Stimulated activated CD8-positive, alpha-beta memory T cell treated with anti-CD3 and anti-CD28 coated beads, Interleukin-15, amount 100 ng/mL, for 4 hours (primary cell): ENCODE data around the gene CCDC17.

Experiments
- DNase-seq, 2 donors: peaks; one replicate each; pipeline ENCODE4 v3.0.0-alpha.2; 2020; ENCODE audit warnings: low read depth in 2 of 2

Gene CCDC17

DNA sequence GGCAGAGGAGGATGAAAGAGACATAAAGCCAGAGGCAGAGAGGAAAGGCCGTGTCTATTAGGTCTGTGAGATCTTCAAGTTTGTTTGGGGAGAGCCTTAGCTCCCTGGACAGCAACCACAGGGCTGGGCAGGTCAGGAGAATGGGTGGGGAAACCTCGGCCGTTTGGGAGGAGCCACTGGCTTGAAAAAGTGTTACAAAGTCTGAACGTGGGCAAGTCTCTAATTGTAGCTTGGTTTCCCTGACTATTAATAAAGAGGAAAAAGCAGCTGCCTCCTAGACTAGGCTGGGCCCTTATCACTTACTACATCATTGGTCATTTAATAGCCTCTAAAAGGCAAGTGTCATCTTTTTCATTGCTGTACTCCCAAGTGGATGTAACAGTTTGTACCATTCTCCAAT, at the start of gene CCDC17:
TSS of gene CCDC17 (minus strand) at position 83 of the 400 bp plus-strand sequence. CDS start 145 bp downstream, outside the sequence.
- DNase-seq = no peak

DNA sequence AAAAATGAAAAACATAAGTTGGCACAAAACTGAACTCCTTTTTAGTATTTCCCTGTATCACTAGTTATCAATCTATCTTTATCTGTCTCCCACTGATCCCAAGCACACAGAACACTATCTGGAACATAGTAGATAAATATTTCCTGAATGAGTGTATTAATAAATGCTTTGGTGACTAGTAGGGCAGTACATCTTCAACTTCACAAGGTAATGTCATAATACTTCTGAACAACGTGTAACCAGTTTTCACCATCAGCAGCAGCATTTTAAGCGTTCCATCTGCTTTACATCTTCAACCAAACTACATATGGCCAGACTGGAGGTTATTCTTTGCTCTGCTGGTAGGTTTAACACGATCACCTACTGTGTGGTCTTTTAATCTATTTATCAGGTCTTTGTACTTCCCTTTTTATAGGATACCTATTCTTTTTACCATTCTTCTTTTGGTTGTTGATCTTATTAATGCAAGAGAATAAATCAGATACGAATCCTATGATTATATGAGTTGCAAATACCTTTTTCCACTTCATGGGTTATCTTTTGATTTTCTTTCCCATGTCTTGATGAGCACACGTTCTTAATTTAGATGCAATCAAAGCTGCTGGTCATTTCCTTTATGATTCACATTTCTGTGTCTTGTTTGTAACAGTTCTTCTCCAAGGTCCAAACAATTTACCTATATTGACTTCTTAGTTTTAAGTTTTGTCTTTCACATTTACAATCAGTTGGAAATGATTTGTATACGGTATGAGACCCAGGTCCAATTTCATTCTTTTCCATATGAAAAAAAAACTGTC, 46.2 kb upstream of the CCDC17 start:
- DNase-seq = no peak

DNA sequence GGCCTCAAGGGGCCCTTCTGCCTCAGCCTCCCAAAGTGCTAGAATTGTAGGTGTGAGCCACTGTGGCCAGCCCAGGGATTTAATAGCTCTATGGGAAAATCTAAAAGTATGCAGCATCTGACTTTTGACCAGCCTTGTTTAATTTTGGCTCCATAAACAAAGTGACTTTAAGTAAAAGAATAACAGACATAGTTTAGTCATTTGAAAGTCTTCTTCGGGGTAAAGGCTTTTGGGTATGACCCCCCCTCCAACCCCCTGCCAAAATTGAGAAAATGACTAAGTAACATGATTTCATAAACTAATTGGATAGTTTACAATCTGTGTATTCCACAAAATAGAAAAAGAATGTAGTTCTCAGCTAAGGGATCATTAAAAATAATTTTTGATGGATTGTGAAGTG, 45.5 kb upstream of the CCDC17 start:
- DNase-seq = no peak

DNA sequence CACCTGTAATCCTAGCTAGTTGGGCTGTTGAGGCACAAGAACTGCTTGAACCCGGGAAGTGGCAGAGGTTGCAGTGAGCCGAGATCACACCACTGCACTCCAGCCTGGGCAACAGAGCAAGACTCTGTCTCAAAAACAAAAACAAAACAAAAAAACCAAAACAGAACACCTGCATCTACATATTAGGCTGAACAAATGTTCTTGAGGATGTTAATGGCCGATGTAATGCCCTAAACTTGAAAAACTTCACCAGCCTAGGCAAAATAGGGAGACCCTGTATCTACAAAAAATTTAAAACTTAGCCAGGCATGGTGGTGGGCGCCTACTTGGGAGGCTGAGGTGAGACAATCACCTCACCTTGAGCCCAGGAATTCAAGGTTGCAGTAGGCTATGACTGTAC, 44.7 kb upstream of the CCDC17 start:
- DNase-seq = no peak

DNA sequence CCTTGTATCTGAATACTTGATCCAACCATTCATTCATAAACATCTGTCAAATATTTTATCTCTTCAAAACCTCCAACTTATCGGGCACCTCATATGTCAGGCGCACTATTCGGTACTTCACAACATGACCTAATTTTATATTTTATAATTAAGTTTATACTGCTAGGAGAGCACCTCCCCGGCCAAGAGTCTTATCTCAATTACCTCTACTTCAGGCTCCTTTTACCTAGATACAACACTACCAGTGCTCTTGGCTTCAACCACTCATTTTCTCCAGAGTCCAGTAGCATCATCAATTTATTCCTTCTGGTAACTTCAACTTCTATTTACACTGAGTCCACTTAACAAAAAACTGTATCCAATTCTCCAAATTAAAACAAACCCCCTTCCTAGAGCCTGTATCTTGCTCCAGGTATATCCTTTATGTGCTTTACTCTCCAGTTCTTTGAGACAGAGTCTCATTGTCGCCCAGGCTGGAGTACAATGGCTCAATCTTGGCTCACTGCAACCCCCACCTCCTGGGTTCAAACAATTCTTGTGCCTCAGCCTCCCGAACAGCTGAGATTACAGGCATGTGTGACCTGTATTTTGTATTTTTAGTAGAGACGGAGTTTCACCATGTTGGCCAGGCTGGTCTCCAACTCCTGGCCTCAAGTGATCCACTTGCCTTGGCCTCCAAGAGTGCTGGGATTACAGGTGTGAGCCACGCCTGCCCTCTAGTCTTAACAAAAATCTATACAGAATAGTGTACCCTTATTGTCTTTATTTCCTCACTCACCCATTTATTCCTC, 43.7 kb upstream of the CCDC17 start:
- no peak for DNase-seq

GRCh38 chr1:45666836-45667235, 43.0 kb upstream of the CCDC17 start:
- DNase-seq = no peak

DNA sequence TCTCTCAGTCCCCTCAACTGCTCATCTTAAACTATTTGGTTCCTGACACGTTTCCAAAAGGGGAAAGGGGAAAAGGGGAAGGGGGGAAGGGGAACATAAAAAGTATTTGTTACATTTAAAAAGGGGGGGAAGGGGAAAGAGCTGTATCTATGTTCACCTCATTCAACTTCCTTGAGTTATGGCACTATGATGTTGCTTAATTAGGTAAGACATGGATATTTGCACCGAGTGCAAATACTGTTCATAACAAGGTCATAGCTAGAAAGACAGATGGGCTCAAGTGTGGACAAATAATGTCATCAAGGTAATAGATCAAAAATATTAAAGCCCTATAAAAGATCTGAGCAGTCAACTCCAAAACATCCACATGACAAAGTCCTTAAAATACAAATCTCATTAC, 36.5 kb upstream of the CCDC17 start:
- no peak for DNase-seq

GRCh38 chr1:45659222-45659621, 35.4 kb upstream of the CCDC17 start:
- DNase-seq = no peak

DNA sequence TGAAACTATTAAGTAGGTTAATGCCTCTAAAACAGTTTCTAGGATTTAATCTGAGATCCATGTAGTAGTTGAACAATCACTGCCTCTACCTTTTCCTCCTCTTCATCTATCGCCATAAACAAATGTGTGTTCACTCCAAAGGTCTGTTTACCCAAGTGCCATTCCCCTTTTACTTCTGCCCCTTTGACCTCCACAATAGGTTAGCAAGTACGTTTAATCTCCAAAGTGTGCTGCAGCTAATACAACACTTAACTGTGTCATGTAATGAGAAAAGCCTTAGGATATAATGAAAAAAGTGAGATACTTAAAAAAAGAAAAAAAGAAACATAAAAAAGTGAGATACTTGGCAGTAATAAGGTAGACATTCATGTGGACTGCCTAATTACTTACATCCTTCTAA, 34.3 kb upstream of the CCDC17 start:
- DNase-seq = no peak

DNA sequence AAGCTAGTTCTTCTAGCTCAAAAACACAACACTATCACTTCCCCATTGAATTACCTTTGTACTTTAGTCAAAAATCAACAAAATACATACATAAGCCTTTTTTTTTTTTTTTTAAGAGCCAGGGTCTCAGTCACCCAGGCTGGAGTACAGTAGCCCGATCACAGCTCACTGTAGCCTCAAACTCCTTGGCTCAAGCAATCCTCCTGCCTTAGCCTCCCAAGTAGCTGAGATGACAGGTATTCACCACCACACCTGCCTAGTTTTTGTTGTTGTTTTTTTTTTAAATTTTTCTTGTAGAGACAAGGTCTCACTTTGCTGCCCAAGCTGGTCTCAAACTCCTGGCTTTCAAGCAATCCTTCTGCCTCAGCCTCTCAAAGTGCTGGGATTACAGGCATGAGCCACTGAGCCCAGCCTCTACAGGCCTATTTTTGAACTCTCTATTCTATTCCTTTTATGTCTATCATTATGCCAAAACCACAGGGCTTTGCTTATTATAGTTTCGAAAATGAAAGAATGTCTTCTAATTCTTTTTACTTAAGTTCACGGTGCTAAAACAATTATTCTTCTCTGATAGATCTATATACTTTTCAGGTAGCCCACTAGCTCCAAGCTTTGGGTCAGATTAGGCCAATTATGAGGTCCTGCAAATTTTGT, 32.8 kb upstream of the CCDC17 start:
- DNase-seq = no peak

GRCh38 chr1:45654540-45655280, 30.9 kb upstream of the CCDC17 start:
- no peak for DNase-seq

DNA sequence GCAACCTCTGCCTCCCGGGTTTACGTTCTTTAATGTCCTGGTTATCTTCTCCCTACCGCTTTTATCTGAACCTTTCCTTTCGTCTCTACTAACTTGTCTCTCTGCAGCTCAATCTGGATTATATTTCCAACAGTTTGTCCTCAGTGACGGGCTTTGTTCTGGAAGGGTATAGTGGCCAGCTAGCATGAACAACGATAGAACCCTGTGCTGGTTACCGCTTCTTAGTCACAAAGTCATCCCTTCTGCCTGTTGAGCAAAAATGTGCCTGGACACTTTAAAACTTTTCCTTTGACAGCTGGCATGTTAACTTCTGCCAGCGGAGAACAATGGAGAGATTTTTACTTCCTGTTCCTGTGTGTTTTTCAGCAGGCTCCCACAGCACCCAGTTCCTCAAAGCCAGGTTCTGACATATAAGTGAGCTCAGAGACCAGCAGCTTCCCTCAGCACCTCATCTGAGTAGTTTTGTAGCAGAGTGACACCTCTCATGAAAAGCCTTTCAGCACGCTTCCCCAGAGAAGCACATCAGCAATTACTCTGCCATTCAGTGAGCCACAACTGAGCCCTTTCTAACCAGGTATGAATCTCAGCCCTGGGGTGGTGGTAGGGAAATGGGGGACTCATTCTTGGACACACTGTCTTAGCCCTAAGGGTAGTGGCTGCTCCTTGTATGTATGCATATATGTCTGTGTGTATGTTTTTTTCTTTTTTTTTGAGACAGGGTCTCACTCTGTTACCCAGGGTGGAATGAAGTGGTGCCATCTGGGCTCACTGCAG, 23.6 kb upstream of the CCDC17 start:
- DNase-seq = no peak

DNA sequence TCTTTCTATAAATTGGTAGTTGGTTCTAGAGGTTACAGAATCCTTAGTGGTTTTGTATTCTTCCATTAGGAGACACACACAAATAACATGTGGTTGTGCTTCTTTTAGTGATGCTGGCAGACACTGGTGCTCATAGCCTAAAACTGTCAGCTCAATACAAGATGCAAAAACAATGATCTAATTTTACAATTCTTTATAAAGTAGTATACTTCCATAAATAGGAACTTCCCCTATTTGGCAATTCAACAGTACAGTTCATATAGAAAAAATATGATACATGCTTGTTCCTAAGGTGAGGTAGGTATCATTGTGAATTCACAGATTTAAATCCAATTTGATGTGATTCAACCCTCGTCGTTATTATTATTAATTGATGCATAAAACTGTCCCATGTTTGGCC, 20.8 kb upstream of the CCDC17 start:
- no peak for DNase-seq

DNA sequence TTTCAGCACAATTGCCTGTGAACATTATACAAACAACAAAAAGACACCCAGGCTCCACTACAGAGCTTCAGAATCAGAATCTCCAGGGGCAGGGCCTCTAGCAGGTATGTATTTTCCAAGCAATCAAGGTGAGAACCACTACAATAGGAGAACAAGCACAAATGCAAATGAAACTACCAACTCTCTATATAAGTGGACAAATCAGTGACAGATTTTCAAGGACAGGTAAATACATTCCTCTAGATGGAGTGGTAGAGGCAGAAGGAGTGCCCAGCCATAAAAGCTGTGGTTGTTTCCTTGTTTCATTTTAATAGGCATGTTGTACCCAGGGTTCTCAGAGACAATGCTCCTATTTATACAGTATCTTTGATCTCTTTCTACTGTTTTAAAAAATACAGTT, 20.1 kb upstream of the CCDC17 start:
- no peak for DNase-seq

DNA sequence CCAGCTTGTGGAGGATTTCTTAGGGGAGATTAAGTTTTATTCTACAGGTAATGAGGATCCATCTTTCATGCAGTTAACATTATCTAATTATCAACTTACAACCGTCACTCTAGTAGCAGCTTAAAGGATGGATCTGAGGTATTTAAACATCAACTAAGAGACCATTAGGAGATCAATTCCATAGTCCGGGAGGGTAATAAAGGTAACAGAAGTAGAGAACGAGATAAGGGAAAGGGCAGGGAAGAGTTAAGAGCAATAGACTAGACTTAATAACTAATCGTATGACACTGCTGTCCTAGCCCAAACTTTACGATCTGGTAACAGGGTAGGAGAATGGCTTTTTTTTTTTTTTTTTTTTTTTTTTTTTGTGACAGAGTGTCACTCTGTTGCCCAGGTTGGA, 19.5 kb upstream of the CCDC17 start:
- no peak for DNase-seq

GRCh38 chr1:45640293-45640692, 16.4 kb upstream of the CCDC17 start:
- no peak for DNase-seq

DNA sequence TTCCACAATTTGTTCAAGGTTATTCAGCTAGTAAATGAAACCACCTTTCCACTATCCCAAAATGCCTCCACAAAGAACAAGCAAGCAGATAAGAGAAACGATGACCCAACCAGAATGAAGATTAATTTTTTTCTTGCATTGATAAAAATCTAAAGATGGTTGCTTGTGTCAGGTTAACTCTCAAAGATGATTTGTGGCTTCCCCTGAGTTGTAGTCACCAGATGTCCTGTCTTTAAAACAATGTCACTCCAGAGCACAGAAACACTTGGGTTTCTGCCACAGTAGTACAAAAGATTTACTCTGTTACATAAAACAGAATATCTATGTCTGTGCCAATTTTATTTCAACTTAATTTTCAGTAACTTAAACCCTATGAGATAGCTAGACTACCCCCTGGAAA, 11.4 kb upstream of the CCDC17 start:
- DNase-seq = no peak

DNA sequence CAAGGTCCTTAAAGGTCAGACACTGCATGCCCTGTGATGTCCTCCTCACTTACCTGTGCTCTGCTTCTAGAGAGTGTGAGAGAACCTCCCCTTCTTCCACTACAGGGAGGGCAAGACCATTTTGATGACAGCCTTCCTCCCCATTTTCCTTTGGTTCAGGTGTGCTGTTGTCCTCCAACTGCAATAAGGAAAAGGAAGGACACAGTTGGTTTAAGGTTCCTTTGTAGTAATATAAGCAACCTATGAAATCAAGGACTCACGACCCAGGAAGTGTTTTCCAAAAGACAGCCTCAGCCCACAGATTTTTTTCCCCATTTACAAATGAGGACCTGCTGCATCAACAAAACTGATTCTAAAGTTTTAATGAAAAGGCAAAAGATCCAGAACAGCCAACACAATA, 6.6 kb upstream of the CCDC17 start:
- no peak for DNase-seq

- DNase-seq = no peak
Measured at GRCh38 chr1:45629035-45629434, 5.2 kb upstream of the CCDC17 start.

DNA sequence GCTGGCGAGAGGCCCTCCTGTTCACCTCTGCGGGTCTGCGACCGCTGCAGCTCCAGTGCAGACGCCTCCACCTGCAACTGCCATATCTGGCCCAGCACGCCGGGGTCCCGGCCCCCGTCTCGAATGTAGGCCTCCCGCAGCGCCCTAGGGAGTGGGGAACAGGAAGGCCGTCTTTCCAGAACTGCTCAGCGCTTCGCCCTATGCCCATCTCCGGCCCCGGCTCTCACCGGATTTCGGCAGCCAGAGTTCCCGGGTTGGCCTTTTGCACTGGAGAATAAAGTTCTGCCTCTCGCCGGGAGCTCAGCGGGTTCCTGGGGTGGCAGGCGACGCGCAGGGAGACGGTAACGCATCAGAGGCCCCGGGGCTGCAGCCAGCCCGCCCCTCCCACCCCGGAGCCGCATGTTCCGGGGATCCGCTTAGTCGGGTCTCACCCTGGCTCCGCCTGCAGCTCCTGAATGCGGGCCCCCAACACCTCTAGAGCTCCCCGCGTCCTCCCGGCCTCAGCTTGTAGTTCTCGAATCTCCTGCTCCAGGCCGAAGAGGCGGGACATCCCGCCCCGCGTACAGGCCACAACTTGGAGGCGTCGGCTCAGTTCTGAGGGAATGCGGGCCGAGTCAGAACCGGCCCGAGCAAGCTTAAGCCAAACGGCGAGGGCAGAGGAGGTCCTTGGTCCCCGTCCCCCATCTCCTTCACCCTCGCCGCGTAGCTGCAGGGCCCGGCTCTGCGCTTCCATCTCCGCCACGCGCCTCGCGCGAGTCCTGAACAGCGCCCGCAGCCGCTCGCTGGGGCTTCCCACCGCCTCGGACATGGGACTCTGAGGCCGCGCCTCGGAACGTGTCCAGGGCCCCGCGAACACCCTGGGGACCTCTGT, 1.1 kb downstream of the CCDC17 start:
- no peak for DNase-seq
